Superior temporal gyrus (tissue), 1 donor: ENCODE measurements around the gene CADM1.

Experiments
- DNase-seq: peaks from one replicate; pipeline ENCODE4 v3.0.0-alpha.2; 2016; ENCODE audit errors: extremely low spot score

Gene CADM1

DNA sequence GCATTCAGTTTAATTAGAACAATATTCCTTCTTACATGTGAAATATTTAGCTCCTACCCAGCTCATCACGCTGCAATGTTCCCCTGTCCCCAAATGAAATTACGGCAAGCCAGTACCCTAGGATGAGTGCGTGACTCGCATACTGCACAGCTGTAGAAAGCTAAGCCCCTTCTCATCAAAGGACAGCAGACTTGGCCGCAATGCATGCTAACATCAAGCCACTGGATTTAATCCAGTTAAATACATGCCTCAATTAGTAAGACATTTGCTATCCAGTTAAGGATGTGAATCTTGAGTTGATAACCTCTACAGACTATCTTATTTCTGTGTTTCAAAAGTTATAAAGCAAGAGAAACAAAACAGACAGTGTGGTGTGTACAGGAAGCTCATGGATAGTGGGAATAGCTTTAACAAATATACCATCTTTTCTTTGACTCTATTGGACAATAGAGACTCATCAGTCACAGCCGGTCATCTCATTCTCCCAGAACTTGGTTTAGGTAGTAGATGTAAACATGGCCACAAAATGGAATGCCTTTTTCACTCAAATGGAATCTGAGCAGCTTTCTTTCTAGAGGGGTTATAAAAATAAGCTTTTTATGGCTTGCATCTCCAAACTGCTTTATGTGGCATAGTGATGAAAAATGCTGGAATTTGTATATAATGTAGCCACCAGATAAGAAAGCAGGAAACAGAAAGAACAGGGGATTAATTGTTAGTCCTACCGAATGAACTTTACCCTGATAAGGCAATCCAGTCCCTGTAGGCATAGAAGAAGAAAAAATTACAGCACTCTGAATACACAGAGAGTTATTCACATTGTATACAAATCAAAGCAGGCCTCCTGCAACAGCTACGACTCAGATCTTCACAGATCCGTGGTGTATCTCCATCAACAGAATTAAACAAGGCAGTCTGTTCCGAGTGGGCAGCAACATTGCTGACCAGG is 224.1 kb downstream of the CADM1 start:
- no peak for DNase-seq

DNA sequence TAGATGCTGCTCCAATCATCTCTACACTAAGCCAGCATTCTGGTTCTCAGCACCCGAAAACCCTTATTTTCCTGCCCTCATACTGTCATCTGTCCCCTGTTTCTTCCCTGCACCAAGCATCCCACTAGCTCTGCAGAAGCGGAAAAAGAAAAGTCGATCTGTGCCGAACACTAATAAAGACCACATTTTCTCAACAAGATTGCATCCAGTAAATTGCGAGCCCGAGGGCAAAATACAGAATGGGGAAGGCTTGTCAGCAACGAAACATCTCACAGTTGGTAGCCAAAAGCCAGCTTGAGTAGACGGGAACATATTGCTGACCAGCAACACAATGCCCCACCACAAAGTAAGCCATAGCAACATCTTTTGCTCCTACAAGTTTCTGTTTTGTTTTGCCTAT is 227.4 kb downstream of the CADM1 start:
- DNase-seq: no peak

DNA sequence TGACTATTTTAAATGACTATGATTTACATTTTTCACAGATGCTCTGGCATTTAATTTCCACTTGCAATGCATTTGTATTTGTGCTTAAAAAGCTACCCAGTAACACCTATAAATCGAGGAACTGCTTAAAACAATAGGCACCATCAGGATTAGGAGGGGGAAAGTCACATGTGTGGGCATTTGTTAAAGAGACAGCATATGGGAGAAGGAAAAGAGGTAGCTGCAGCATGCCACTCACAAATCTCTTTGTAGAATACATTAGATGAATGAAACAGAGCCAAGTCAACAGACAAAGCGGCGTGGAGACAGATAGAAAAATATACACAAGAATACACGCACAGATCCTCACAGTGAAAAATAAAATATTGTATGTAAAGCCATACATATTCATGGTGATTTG is 228.0 kb downstream of the CADM1 start:
- no peak for DNase-seq

DNA sequence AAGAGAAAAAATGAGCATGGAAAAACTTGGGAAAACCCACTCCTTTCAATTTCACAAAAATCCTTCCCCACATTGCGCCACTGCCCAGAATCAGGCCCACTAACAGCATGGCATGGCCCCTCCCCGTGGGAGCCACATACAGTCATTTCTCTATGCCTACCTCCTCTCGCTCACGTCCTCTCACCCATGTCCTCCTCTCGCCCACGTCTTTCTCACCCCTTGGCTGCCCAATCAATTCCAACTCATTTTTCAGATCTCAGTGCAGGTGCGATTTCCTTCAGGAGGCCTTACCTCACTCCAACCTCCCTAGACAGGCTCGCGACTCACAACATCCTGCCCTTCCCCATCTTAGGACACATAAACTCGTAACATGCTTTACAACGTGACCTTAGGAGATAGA is 229.2 kb downstream of the CADM1 start:
- DNase-seq: no peak

DNA sequence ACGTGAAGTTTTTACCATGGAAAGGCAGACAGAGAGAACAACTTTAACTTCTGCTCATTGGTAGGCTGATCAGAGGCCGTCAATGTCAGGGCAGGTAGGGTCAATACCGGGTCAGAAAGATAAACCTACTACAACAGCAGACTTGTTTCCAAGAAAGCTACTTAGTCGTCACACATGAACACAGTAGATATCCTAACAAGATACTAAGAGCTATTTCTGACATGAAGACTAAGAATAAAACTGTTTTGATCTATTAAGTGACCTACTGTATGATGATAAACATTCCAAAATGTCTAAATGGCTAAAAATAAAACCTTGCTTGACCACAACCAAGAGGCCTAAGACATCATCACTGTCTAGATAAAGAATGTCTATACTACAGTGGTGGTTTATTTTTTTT is 231.3 kb downstream of the CADM1 start:
- DNase-seq: no peak

DNA sequence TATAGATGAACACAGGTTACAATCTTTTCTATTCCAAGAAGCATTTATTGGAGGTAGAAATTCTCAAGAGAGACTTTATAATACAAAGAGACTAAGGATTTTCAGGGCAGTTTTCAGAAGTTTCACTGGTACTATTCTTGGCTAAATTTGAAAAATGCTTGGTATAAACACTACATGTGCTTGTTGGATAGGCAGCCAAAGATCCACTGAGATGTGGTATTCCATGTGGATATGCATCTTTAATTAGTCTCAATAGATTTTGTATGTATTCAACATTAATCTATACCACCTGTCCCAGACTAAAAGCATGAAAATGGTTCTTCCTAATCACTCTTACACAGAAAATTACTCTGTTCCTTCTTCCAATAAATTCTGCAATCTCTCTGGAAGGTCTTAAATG is 232.6 kb downstream of the CADM1 start:
- no peak for DNase-seq

DNA sequence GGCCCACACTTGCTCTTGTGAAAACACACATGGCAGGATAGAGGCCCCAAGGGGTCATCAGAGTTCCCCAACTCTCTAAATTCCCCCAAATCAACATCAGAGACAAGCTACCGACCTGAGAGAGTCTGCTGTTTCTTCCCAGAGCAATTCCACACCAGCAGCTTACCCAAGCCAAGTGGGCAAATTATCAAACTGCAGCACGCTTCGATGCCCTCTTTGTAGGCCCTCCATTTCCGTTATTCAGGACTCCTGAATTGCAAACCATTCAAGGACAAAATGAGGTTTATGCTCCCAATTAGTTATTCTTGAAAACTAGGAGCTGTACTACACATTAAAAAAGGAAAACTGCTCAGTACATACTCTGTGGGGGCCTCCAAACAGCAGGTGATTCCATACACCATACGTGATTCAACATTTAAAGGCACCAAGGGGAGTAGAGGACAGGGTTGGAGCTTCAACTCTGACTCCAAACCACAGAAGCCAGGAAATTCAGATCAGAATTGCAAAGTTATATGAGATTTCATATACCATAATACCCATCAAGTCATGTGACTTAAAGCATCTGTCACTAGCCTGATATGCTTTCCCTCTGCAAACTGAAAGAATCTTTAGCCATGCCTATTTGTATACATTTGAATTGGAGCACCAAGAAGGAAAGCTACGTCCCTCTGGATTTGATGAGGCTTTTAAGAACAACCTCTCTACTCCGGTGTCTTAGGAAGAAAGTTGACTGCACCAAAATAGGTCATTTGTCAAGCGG is 234.8 kb downstream of the CADM1 start:
- DNase-seq: no peak

DNA sequence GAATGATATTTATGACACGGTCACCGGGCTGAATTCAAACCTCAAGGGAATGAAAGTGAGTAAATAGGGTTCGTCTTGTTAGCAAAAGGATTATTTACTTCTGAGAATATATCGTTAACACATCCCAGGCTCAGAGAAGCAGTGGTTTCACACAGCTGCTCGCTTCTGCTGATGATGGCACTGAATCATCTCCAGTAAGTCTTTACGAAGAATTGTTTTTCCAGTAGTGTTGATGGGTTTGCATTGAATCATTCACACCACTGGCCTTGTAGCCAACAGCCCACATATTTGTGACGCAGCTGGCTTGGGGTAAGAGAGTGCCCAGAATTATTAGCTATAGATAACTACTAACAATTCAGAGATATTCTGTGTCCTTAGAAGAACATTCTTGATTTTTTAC is 236.3 kb downstream of the CADM1 start:
- DNase-seq: no peak

DNA sequence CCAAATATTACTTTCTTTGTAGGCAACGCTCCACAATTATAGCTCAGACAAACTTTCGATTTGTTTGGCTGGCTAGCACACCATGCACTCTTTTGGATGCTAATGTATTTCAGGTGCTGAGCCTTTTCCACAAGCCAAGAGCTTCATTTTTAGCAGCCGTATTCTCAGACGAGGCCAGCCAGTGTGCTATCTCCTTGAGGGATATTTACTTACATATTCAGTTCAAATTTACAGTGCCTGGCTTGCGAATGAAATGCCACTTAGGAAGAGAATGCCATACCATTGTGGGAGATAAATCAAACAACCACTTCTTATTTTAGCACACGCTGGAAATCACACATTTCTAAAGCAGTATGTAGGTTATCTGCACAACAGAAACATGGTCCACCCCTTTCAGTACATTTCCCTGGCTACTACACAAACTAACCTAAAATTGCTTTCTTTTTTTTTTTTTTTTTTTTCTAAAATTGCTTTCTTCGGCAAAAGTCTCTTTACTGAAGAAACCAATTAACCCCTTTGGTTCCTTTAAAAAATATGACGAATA is 236.9 kb downstream of the CADM1 start:
- DNase-seq: peak; percentile 61

DNA sequence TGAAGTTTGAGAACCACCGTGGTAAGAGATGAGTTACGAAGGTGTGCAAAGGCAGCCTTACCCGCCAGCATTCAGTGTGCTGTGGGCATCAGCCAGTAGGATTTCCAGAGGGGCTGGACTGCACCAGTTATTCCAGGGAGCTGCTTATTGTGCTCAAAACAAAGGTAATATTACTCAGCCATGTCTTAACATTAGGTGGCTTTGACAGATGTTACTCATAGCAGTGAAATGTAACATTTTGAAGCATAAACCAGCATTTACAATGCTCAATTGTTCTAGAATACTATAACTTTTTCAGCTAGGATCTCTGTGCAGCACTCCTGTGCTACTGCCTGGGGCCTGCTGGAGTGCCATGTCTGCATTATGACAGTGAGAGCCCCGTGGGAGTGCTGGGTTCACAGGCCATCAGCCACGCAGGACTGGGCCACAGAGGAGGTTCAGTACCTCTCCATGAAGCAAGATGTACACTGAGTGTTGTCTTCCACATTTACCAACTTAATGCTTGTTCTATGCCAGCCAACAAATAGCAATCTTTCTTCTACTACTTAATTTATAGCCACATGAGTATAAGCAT is 238.1 kb downstream of the CADM1 start:
- no peak for DNase-seq

DNA sequence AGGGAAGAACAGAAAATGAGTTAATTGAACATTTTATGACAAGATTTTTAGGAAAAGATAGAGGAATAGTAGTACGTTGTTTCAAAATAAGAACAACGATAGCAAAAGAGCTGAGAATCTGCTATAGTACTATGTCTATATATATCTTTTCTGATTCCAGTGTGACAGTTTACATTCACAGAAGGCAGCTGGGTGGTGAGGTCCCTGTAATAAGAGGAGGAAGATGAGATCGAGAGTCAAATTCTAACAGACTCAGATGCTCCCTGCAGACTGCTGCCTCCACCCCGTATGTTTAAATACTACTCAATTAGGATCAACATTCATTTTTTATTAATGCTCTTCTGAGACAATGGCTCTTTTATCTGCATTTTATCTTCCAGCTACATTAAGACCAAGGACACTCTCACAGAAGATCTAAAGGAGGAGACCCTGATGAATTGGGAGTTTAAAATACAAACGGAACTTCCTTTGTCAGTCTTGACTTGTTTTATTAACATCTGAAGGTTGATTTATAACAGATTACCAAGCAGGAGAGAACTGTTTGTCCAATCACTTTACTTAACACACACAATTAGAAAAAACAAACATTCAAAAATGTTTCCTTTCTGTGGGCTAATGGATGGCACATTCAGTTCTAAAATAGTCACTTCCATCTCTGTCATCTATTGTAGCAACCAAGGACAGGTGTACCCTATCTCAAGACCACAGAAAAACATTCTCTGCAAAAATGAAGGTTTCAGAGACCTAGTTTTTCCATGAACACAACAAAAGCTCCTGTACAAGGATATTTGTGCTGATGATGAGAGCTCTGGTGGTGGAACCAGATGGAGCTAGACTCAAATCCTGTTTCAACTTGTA is 240.2 kb downstream of the CADM1 start:
- no peak for DNase-seq

DNA sequence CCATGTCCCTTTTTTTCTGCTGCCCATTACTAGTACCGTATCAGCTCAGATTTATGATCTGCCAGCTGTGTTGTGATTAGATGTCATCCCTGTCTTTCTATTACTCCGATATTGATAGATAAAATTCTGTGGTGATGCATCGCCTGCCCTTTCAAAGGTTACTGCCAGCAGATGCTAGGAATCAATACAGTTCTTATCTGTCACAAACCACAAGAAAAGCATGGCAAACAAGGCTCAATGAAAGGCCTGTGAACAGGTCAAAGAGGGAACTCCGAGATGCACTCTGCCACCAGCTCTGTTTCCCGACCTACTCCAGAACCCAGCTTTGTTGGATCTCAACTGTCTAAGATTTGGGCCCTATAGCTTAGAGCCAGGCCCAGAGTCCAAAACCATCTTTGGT is 246.0 kb downstream of the CADM1 start:
- no peak for DNase-seq

DNA sequence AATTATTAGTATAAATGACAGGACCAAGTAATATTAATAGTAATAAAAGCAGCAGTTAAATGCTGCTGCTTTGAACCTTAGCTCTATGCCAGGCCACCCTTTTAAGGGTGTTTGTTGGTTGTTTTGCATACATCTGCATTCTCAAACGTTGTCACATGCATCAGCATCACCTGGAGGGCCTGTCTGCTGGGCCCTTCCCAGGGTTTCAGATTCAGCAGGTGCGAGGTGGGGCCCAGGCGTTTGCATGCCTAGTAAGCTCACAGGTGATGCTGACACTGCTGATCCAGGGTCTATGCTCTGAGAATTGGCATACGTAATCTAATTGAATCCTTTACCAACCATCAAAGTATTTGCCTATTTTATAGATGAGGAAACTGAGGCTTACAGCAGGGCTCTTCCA is 246.5 kb downstream of the CADM1 start:
- DNase-seq: no peak

DNA sequence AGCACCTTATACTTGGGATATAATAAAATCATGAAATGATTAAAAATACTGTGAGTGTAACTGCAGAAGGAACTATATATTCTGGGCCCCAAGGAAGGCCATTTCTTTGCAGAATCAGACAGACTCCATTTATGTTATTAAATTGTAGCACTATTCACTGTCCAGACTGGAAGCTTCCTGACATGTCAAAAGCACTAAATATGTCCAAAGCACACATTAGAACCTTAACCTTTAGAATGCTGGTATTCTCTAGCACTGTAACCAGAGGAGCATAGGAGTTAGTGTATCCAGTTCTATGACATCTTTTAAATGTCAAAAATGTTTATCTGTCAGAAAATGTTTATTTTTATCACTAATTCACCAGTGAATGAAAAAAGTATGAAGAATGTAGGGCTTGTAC is 246.9 kb downstream of the CADM1 start:
- no peak for DNase-seq

DNA sequence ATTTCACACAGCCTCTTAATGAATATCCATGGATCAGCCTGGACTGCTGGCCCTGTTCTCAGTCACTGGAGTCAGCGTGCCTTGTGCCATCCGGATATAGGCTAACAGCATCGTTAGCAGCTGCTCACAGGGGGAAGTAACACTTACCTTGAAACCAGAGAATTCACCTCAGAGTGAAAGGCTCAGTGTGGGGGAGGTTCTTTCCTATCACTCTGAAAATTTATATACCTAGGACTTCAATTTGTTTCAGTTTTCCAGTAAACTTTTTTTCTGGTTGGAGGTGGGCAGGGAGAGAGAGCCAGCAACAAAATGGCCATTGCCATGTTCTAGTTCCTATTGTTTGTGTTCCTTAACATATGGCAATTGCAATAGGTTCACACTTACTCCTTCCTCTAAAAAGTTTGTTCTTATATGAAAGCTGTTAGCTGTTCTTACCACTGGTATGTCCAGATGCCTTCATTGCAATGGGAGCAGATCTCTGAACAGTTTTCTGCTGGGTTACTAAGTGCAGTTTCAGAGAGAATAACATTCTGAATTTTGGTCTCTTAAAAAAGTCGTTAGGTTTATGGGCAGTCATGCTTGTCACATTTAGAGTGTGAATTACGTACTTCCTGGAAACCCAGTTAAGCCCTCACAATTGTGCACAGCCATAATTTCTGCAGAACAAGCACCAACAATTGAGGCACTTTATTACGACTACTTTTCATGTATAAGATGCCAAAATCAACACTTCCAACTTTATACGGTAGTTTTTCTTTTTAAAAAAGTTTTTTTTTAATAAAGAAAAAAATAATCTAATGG is 247.6 kb downstream of the CADM1 start:
- DNase-seq: peak; percentile 41

DNA sequence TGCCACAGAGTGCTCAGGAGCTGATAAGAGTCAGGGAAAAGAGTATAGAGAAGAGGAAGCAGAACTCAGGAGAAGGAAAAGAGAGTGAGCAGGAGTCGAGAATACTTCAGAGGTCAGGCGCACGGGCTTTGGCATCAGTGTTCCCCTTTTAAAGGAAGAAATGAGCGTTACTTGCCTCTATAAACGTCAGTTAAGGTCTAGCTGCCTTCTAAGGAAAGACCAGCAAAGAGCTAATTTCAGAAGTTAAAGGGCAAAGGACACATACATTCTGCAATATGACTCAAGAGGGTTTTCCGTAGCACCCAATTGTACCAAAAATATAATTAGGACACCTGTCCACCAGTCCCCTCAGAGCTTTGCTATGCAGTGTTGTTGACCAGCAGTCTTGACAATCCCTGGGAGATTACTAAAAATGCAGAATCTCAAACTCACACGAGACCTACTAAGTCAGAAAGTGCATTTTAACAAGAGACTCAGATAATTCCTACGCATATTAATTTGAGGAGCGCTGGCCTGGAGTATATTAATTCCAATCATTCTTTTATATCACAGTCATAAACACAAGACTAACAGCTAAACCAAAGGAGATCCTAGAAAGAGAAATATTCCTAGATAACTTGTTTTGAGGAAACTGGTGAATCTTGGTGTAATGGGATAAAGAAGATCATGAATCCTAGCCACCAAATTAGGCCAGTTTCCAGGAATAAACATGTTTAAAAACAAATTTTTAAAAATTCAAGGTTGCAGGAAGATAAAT is 249.0 kb downstream of the CADM1 start:
- DNase-seq: no peak

DNA sequence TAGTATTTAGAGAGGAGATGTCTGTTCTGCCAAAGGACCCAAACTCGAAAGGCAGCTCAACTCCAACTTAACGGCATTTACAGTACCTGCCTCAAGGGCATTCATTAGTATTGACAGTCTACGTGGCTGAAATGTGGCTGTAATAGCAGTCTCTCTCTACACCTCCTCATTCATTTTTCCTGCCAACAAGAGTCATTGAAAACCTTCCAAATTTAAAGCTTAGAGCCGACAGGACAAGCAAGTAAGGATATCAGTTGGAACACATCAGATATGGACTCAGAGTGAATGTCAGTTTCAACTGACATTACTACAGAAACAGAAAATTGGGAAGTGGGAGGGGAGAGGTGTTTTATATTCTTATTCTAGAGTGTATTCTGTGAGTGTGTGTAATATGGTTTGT is 253.1 kb downstream of the CADM1 start:
- no peak for DNase-seq

DNA sequence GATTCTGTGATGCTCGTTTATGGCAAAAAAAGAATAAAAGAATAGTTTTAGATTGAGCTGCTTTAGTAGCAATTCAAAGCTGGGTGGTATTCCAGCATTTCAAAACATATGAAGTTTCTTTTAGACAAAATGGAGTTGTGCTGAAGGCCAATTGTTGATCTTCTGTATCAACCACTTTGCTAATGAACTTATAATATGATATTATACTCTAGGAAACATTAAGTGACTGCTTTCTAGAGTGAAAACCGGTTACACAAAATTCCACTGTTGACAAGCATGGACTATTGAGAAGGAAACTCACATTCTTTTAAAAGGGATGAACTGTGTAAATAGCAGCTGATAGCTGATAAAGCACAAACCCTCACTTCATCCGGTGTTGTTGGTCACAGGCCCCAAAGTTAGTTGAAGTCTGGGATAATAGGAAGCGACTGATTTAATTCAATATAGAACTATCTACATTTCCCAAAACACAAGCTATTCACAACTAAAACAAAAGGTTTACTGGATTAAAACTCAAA is 255.1 kb downstream of the CADM1 start:
- no peak for DNase-seq

DNA sequence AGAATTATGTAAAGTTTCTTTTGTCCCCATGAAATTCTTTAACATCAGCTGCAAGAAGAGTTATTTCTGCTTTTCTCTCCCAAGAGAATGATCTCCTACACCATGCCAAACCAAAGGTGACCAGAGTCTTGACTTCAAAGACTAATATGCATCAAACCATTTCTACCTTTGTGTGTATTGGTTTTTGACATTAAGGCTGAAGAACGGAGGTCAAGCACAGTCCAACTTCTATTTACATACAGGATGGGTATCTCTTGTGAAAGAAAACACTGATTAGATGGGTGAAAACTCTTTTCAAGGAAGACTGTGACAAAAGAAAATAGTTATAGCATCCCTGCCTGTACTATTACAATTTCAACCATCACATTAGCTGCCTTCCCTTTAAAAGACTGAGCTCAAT is 256.3 kb downstream of the CADM1 start:
- DNase-seq: no peak

DNA sequence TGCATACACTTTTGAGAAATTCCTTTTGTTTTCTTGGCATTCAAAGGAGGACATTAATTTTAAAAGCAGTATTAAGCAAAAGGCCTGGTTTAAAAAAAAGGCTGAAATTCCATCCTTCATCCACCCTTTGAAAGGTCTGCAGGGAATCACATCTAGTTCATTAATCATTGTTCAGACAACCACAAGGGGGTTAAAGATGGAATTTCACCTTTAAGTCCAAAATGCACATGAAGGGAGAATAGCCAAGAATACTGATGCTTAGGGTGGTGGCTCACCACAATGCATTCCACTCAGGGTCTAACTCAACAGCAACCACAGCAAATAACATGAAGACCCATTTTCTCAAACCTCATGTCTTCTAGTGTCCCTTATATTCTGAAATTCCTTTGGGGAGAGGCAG is 256.9 kb downstream of the CADM1 start:
- DNase-seq: no peak
